ENCODE results near the gene ATP6V1G3.
"Not testable (repeated sequence)": the region's sequence is repeated elsewhere in the genome, so short reads cannot be mapped to it uniquely, and the experiment has no call there.

The ATP6V1G3 gene

GRCh38 chr1:198541737-198542136 lies 1.3 kb upstream of the ATP6V1G3 start:
- no peak for DNase-seq

- DNase-seq = no peak
Measured at GRCh38 chr1:198538579-198539364, 1.7 kb downstream of the ATP6V1G3 start.

- no peak for DNase-seq
Measured at GRCh38 chr1:198535631-198536030, 4.8 kb downstream of the ATP6V1G3 start.

- no peak for DNase-seq
Measured at GRCh38 chr1:198534548-198535418, 5.7 kb downstream of the ATP6V1G3 start.

- no peak for DNase-seq
Measured at GRCh38 chr1:198531891-198532290, 8.6 kb downstream of the ATP6V1G3 start.

- DNase-seq = no peak
Measured at GRCh38 chr1:198530953-198531352, 9.5 kb downstream of the ATP6V1G3 start.

- no peak for DNase-seq
Measured at GRCh38 chr1:198529414-198529813, 11.1 kb downstream of the ATP6V1G3 start.

GRCh38 chr1:198528364-198528763 lies 12.1 kb downstream of the ATP6V1G3 start:
- DNase-seq = no peak

GRCh38 chr1:198524556-198524955 lies 15.9 kb downstream of the ATP6V1G3 start:
- DNase-seq = no peak

GRCh38 chr1:198524127-198524526 lies 16.4 kb downstream of the ATP6V1G3 start:
- not testable (repeated sequence) for DNase-seq

- DNase-seq = peak in 1 of 5 donors; percentile 64
Measured at GRCh38 chr1:198523182-198523950, 17.1 kb downstream of the ATP6V1G3 start.

- peak in 1 of 5 donors; percentile 72 for DNase-seq
Measured at GRCh38 chr1:198520524-198521254, 19.8 kb downstream of the ATP6V1G3 start.

GRCh38 chr1:198519639-198520501 lies 20.6 kb downstream of the ATP6V1G3 start:
- peak in 1 of 5 donors; percentile 29 for DNase-seq

GRCh38 chr1:198517623-198518199 lies 22.8 kb downstream of the ATP6V1G3 start:
- DNase-seq = no peak

- no peak for DNase-seq
Measured at GRCh38 chr1:198500096-198500495, 40.4 kb downstream of the ATP6V1G3 start.

GRCh38 chr1:198499588-198499987 lies 40.9 kb downstream of the ATP6V1G3 start:
- DNase-seq = no peak

GRCh38 chr1:198498881-198499280 lies 41.6 kb downstream of the ATP6V1G3 start:
- no peak for DNase-seq

GRCh38 chr1:198498103-198498385 lies 42.4 kb downstream of the ATP6V1G3 start:
- DNase-seq = no peak

- peak in 1 of 5 donors; percentile 10 for DNase-seq
Measured at GRCh38 chr1:198497326-198498102, 43.0 kb downstream of the ATP6V1G3 start.

Data from T-helper 1 cell (primary cell).